Measurements from ENCODE around the gene SHC4.
"Not testable (repeated sequence)": the region's sequence is repeated elsewhere in the genome, so short reads cannot be mapped to it uniquely, and the experiment has no call there.

SHC4 gene

DNA sequence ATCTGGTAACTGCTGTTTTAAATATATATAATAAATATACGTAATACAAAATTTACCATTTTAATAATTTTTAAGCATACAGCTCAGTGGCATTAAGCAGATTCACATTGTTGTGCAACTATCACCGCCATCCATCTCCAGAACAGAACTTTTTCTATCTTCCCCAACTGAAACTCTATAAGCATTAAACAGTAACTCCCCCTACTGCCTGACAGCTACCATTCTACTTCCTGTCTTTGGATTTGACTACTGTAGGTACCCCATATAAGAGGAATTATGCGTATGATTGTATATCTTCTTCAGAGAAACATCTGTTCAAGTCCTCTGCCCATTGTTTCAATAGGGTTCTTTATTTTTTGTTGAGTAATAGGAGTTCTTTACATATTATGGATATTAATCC is 49.0 kb downstream of the SHC4 start:
- TF ChIP-seq, protein P1, sequence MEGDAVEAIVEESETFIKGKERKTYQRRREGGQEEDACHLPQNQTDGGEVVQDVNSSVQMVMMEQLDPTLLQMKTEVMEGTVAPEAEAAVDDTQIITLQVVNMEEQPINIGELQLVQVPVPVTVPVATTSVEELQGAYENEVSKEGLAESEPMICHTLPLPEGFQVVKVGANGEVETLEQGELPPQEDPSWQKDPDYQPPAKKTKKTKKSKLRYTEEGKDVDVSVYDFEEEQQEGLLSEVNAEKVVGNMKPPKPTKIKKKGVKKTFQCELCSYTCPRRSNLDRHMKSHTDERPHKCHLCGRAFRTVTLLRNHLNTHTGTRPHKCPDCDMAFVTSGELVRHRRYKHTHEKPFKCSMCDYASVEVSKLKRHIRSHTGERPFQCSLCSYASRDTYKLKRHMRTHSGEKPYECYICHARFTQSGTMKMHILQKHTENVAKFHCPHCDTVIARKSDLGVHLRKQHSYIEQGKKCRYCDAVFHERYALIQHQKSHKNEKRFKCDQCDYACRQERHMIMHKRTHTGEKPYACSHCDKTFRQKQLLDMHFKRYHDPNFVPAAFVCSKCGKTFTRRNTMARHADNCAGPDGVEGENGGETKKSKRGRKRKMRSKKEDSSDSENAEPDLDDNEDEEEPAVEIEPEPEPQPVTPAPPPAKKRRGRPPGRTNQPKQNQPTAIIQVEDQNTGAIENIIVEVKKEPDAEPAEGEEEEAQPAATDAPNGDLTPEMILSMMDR (IDR thresholded peaks at IDR 0.05; ENCODE audit: low read depth, low read length, missing control alignments) = no peak
- DNase-seq (ENCODE audit: low read depth) = no peak
- no peak overlapping the region for H3K4me3 ChIP-seq (ENCODE audit: low read depth, low read length)

DNA sequence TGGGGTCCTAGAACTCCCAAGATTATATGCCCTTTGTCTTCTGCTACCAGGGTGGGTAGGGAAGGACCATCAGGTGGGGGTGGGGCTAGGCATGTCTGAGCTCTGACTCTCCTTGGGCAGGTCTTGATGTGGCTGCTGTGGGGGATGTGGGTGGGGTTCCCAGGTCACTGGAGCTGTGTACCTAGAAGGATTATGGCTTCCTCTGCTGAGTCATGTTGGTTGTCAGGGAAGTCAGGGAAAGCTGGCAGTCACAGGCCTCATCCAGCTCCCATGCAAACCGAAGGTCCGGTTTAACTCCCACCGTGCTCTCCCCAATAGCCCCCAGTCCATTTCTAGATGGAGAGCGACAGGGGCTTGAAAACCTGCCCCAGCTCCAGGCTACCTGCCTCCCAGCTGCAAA is 50.6 kb downstream of the SHC4 start:
- DNase-seq (ENCODE audit: low read depth) = no peak
- no peak overlapping the region for H3K4me3 ChIP-seq (ENCODE audit: low read depth, low read length)
- TF ChIP-seq, protein P1 (IDR thresholded peaks at IDR 0.05; ENCODE audit: low read depth, low read length, missing control alignments) = no peak

DNA sequence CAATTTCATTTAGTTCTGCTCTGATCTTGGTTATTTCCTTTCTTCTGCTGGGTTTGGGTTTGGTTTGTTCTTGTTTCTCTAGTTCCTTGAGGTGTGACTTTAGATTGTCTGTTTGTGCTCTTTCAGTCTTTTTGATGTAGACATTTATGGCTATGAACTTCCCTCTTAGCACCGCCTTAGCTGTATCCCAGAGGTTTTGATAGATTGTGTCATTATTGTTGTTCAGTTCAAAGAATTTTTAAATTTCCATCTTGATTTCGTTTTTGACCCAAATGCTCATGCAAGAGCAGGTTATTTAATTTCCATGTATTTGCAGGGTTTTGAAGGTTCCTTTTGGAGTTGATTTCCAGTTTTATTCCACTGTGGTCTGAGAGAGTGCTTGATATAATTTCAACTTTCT is 53.2 kb downstream of the SHC4 start:
- not testable (repeated sequence) for H3K4me3 ChIP-seq (ENCODE audit: low read depth, low read length); DNase-seq (ENCODE audit: low read depth)

DNA sequence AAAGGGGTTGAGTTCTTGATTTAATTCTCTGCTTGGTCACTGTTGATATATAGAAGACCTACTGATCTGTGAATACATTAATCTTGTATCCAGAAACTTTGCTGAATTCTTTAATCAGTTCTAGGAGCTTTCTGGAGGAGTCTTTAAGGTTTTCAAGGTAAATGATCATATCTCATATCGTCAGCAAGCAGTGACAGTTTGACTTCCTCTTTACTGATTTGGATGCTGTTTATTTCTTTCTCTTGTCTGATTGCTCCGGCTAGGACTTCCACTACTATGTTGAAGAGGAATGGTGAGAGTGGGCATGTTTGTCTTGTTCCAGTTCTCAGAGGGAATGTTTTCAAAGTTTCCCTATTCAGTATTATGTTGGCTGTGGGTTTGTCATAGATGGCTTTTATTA is 54.4 kb downstream of the SHC4 start:
- not testable (repeated sequence) for DNase-seq (ENCODE audit: low read depth); H3K4me3 ChIP-seq (ENCODE audit: low read depth, low read length)

DNA sequence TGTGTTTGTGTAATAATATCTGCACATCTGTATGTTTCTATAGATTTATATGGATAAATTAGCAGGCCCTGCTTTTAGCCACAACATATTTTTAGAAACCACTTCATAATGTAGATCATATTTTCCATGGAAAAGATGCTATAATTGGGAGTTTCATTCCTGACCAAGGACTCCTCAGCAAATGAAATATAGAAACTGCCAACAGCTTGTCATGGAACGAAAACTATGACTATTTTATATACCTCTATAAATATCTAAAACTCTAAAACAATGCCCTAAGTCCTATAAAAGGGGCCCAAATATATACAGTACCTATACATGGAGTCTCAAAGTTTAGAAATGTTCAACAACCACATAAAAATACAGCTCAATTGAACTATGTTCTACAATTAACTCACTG is 57.9 kb downstream of the SHC4 start:
- TF ChIP-seq, protein P1 (IDR thresholded peaks at IDR 0.05; ENCODE audit: low read depth, low read length, missing control alignments) = no peak
- H3K4me3 ChIP-seq (ENCODE audit: low read depth, low read length) = no peak overlapping the region
- no peak for DNase-seq (ENCODE audit: low read depth)

DNA sequence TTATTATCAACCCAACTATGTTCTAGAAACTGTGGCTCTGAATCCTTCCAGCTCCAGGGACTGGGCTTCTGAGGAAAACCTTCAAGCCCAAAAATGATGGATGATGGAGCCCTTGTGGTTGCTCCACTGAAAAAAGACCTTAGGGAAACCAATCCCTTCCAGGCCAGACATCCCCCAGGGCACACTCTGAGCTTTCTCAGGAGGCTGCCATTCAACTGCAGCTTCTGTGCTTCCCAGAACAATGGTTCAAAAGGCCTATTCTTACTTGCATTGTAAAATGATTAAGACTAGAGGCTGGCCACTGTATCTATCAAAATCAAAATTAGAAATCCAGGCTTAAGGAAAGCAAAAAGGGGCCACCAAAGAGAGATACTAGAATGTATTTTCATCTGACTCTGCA is 58.5 kb downstream of the SHC4 start:
- no peak overlapping the region for H3K4me3 ChIP-seq (ENCODE audit: low read depth, low read length)
- TF ChIP-seq, protein P1 (IDR thresholded peaks at IDR 0.05; ENCODE audit: low read depth, low read length, missing control alignments) = no peak
- no peak for DNase-seq (ENCODE audit: low read depth)

DNA sequence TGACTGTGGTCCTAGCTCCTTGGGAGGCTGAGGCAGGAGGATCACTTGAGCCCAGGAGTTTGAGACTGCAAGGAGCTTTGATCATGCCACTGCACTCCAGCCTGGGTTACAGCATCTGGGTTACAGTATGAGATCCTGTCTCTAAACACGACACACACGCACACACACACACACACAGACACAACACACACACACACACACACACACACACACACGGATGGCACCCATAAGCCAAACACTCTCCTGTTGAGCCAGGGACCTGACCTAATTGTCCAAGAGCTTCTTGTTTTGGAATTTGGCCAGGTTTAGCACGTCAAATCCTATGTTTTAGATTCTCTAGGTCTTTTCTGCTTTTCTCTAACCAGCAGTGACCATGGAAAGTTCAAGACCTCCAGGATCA is 59.0 kb downstream of the SHC4 start:
- no peak overlapping the region for H3K4me3 ChIP-seq (ENCODE audit: low read depth, low read length)
- TF ChIP-seq, protein P1 (IDR thresholded peaks at IDR 0.05; ENCODE audit: low read depth, low read length, missing control alignments) = no peak
- no peak for DNase-seq (ENCODE audit: low read depth)

DNA sequence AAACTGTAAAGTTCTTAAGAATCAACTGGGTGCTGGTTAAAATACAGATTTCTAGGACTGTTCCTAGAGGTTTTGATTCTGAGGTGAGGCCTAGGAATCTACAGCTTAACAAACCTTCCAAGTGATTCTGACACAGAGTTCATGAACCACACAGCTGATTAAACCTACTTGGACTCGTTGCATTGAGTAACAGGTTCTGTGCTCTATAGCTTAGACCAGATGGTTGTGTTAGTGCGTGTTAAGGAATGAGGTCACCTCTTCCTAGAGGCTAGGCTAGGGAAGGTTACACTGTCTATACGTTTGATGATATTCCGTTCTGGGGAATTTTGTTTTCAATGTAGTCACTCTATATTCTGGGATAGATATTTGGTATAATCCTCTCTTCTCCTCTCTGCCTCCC is 63.9 kb downstream of the SHC4 start:
- no peak for DNase-seq (ENCODE audit: low read depth)
- TF ChIP-seq, protein P1 (IDR thresholded peaks at IDR 0.05; ENCODE audit: low read depth, low read length, missing control alignments) = no peak
- H3K4me3 ChIP-seq (ENCODE audit: low read depth, low read length) = no peak overlapping the region
